ENCODE results near the gene C1orf21.

Gene C1orf21

GRCh38 chr1:184387476-184388318 is 868 bp downstream of the C1orf21 start:
- DNase-seq = peak; percentile 17

GRCh38 chr1:184388319-184388889 is 1.6 kb downstream of the C1orf21 start:
- no peak for DNase-seq

- DNase-seq = no peak
Observed at GRCh38 chr1:184388971-184389370, 2.1 kb downstream of the C1orf21 start.

- DNase-seq = no peak
Observed at GRCh38 chr1:184389446-184389845, 2.6 kb downstream of the C1orf21 start.

GRCh38 chr1:184390889-184391288 is 4.1 kb downstream of the C1orf21 start:
- DNase-seq = no peak

- DNase-seq = no peak
Observed at GRCh38 chr1:184392067-184392466, 5.2 kb downstream of the C1orf21 start.

- no peak for DNase-seq
Observed at GRCh38 chr1:184392779-184393522, 6.1 kb downstream of the C1orf21 start.

- DNase-seq = no peak
Observed at GRCh38 chr1:184393962-184394361, 7.1 kb downstream of the C1orf21 start.

- no peak for DNase-seq
Observed at GRCh38 chr1:184395370-184395769, 8.5 kb downstream of the C1orf21 start.

- no peak for DNase-seq
Observed at GRCh38 chr1:184395937-184396480, 9.2 kb downstream of the C1orf21 start.

GRCh38 chr1:184399192-184399847 is 12.5 kb downstream of the C1orf21 start:
- no peak for DNase-seq

- no peak for DNase-seq
Observed at GRCh38 chr1:184403961-184404726, 17.3 kb downstream of the C1orf21 start.

- DNase-seq = no peak
Observed at GRCh38 chr1:184404727-184405027, 17.8 kb downstream of the C1orf21 start.

GRCh38 chr1:184405094-184405800 is 18.4 kb downstream of the C1orf21 start:
- no peak for DNase-seq

GRCh38 chr1:184405801-184406142 is 18.9 kb downstream of the C1orf21 start:
- no peak for DNase-seq

- no peak for DNase-seq
Observed at GRCh38 chr1:184406479-184406878, 19.6 kb downstream of the C1orf21 start.

GRCh38 chr1:184407816-184408510 is 21.1 kb downstream of the C1orf21 start:
- no peak for DNase-seq

GRCh38 chr1:184408580-184408979 is 21.8 kb downstream of the C1orf21 start:
- DNase-seq = no peak

GRCh38 chr1:184409011-184409410 is 22.2 kb downstream of the C1orf21 start:
- DNase-seq = no peak

- no peak for DNase-seq
Observed at GRCh38 chr1:184412472-184412871, 25.6 kb downstream of the C1orf21 start.

GRCh38 chr1:184416481-184416880 is 29.7 kb downstream of the C1orf21 start:
- no peak for DNase-seq

Measured in activated naive CD4-positive, alpha-beta T cell treated with anti-CD3 and anti-CD28 coated beads, Interleukin-2, amount 50 U/mL, for 16 hours (primary cell).